ENCODE results near the gene SCEL.

DNA sequence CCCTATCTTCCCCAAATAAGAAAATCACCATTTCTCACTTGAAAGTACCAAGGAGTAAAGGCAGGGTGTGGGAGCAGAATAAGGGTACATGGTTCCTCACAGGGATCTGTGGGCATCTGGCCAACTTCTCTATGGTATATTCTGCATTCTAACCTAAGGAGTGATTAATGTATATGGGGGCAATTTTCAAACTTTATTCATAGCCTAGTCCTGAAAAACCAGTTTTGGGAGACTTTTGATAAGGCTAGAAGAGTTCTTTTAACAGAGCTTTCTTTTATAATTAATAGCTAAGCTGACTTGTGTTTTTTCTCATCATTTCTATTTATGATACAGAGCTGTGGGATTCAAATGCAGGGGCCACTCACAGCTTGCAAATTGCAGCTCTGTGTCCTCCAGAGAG lies 852 bp downstream of the SCEL start:
- TF ChIP-seq, protein P1, sequence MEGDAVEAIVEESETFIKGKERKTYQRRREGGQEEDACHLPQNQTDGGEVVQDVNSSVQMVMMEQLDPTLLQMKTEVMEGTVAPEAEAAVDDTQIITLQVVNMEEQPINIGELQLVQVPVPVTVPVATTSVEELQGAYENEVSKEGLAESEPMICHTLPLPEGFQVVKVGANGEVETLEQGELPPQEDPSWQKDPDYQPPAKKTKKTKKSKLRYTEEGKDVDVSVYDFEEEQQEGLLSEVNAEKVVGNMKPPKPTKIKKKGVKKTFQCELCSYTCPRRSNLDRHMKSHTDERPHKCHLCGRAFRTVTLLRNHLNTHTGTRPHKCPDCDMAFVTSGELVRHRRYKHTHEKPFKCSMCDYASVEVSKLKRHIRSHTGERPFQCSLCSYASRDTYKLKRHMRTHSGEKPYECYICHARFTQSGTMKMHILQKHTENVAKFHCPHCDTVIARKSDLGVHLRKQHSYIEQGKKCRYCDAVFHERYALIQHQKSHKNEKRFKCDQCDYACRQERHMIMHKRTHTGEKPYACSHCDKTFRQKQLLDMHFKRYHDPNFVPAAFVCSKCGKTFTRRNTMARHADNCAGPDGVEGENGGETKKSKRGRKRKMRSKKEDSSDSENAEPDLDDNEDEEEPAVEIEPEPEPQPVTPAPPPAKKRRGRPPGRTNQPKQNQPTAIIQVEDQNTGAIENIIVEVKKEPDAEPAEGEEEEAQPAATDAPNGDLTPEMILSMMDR (conservative IDR thresholded peaks at IDR 0.05; ENCODE audit: low read depth, low read length), result no peak
- TF ChIP-seq EZH2 (IDR thresholded peaks at IDR 0.05; ENCODE audit: low read length, unreplicated experiment), result no peak
